H1 (cell line): Measurements from ENCODE around the gene CGN. TPM values are rescaled to one million over a fixed set of nuclear protein-coding genes. Genes with fewer than 3 reads are reported as not detected.

ENCODE experiments used
- CTCF ChIA-PET: fragments of 300-600 bp; sonication (Branson Sonifier 250); formaldehyde crosslinking; loops from one replicate; lab custom pipeline; 2021; ENCODE audit not compliant: partially characterized antibody; lab: Charles Lee
- POLR2A ChIA-PET: fragments of 300-600 bp; sonication (Branson Sonifier 250); formaldehyde crosslinking; loops from one replicate; lab custom pipeline; 2021; ENCODE audit warnings: inconsistent platforms; ENCODE audit not compliant: partially characterized antibody; lab: Charles Lee
- DNase-seq, 2 experiments: peaks; one replicate each; pipeline versions ENCODE4 v3.0.0 to v3.0.0-alpha.2; 2010 to 2022; ENCODE audit warnings: low spot score in 2 of 2, low read depth in 1 of 2, mixed read lengths in 1 of 2
- FAIRE-seq: peaks from 2 replicates; lab custom pipeline; 2011; peaks lifted over from hg19 to GRCh38; lab: Jason Lieb, UNC
- H2AFZ ChIP-seq: 2 replicates; pipeline ENCODE4 v1.8.1; 2012; ENCODE audit warnings: low read length, inconsistent platforms
- H2AK5ac ChIP-seq: 2 replicates; pipeline ENCODE4 v1.6.1; 2013; ENCODE audit warnings: low read depth, low read length
- H2BK120ac ChIP-seq: replicated peaks from 2 replicates; pipeline ENCODE3; 2013; ENCODE audit warnings: low read depth, low read length, inconsistent platforms
- H2BK12ac ChIP-seq: 2 replicates; pipeline ENCODE4 v1.6.1; 2013; ENCODE audit warnings: low read depth, low read length
- H2BK15ac ChIP-seq: 2 replicates; pipeline ENCODE4 v1.6.1; 2013; ENCODE audit warnings: low read length
- H2BK20ac ChIP-seq: 2 replicates; pipeline ENCODE4 v1.6.1; 2013; ENCODE audit warnings: low read length
- H2BK5ac ChIP-seq: 2 replicates; pipeline ENCODE4 v1.6.1; 2013; ENCODE audit warnings: low read depth, low read length
- H3K14ac ChIP-seq: 2 replicates; pipeline ENCODE4 v1.6.1; 2013; ENCODE audit warnings: inconsistent platforms; ENCODE audit not compliant: insufficient read length
- H3K18ac ChIP-seq: 2 replicates; pipeline ENCODE4 v1.6.1; 2013; ENCODE audit warnings: low read length; ENCODE audit errors: extremely low read depth
- H3K23ac ChIP-seq: 2 replicates; pipeline ENCODE4 v1.6.1; 2013; ENCODE audit warnings: inconsistent platforms; ENCODE audit not compliant: insufficient read length
- H3K23me2 ChIP-seq: 2 replicates; pipeline ENCODE4 v1.6.1; 2013; ENCODE audit warnings: low read depth, low read length
- H3K27ac ChIP-seq: 2 replicates; pipeline ENCODE4 v1.6.1; 2011; ENCODE audit warnings: low read depth, low read length, inconsistent platforms
- H3K27me3 ChIP-seq, 4 experiments: replicated peaks in 1 of 4; 1 replicate in 1 of 4; 2 replicates in 3 of 4; pipeline versions ENCODE4 v1.6.1 to v1.8.1; 2011 to 2013; ENCODE audit warnings: low read length in 3 of 4, mild to moderate bottlenecking in 3 of 4, inconsistent platforms in 2 of 4, mixed read lengths in 2 of 4, moderate library complexity in 1 of 4; ENCODE audit not compliant: control insufficient read depth in 3 of 4, insufficient read depth in 3 of 4; ENCODE audit errors: extremely low read depth in 1 of 4
- H3K36me3 ChIP-seq, 4 experiments: 2 replicates each; pipeline versions ENCODE4 v1.6.1 to v1.8.1; 2011 to 2013; ENCODE audit warnings: mild to moderate bottlenecking in 4 of 4, low read length in 3 of 4, moderate library complexity in 2 of 4, control low read depth in 1 of 4, inconsistent platforms in 1 of 4; ENCODE audit not compliant: insufficient read depth in 4 of 4, control insufficient read depth in 2 of 4
- H3K4ac ChIP-seq: replicated peaks from 2 replicates; pipeline ENCODE3; 2013; ENCODE audit warnings: low read length, low read depth, mixed read lengths, inconsistent platforms; ENCODE audit not compliant: insufficient read length
- H3K4me1 ChIP-seq, 4 experiments: replicated peaks in 1 of 4; 1 replicate in 1 of 4; 2 replicates in 3 of 4; pipeline versions ENCODE4 v1.6.1 to v1.8.1; 2011 to 2013; ENCODE audit warnings: low read length in 3 of 4, inconsistent platforms in 2 of 4, mixed read lengths in 1 of 4; ENCODE audit not compliant: insufficient read depth in 4 of 4, control insufficient read depth in 3 of 4
- H3K4me2 ChIP-seq, 2 experiments: 2 replicates each; pipeline versions ENCODE4 v1.6.1 to v1.8.1; 2011 to 2013; ENCODE audit warnings: low read depth in 2 of 2, low read length in 2 of 2, control low read depth in 1 of 2, inconsistent platforms in 1 of 2, mild to moderate bottlenecking in 1 of 2; ENCODE audit not compliant: insufficient read depth in 1 of 2
- H3K4me3 ChIP-seq, 4 experiments: fragments of 200-600, 300-600 bp in 1 of 4; sonication (generic), shearing (Covaris generic), sonication (Bioruptor Twin) in 1 of 4; 2 replicates each; pipeline versions ENCODE4 v1.5.1 to v1.8.1; 2011 to 2016; ENCODE audit warnings: low read length in 4 of 4, low read depth in 3 of 4, control low read depth in 2 of 4, inconsistent platforms in 2 of 4, mild to moderate bottlenecking in 2 of 4, mixed read lengths in 1 of 4, moderate library complexity in 1 of 4; ENCODE audit not compliant: insufficient read depth in 2 of 4; ENCODE audit errors: extremely low read depth in 1 of 4
- H3K56ac ChIP-seq: replicated peaks from 2 replicates; pipeline ENCODE3; 2013; ENCODE audit warnings: low read depth, mild to moderate bottlenecking, mixed read lengths, low read length, inconsistent platforms; ENCODE audit not compliant: insufficient read length
- H3K79me1 ChIP-seq: 2 replicates; pipeline ENCODE4 v1.6.1; 2013; ENCODE audit warnings: low read depth, low read length, control low read depth
- H3K79me2 ChIP-seq, 2 experiments: 2 replicates each; pipeline versions ENCODE4 v1.6.1 to v1.8.1; 2012 to 2013; ENCODE audit warnings: low read length in 2 of 2, mild to moderate bottlenecking in 2 of 2, inconsistent platforms in 1 of 2; ENCODE audit not compliant: insufficient read depth in 2 of 2, control insufficient read depth in 1 of 2
- H3K9ac ChIP-seq, 4 experiments: replicated peaks in 1 of 4; 1 replicate in 1 of 4; 2 replicates in 3 of 4; pipeline versions ENCODE4 v1.6.1 to v1.8.1; 2011 to 2013; ENCODE audit warnings: low read depth in 3 of 4, low read length in 3 of 4, control low read depth in 2 of 4, mild to moderate bottlenecking in 2 of 4, moderate library complexity in 2 of 4, inconsistent platforms in 1 of 4; ENCODE audit errors: extremely low read depth in 1 of 4
- H3K9me3 ChIP-seq, 2 experiments: 2 replicates each; pipeline versions ENCODE4 v1.6.1 to v1.8.1; 2012 to 2013; ENCODE audit warnings: mild to moderate bottlenecking in 2 of 2, moderate library complexity in 2 of 2, control low read depth in 1 of 2, inconsistent platforms in 1 of 2, low read depth in 1 of 2, low read length in 1 of 2, mixed read lengths in 1 of 2; ENCODE audit not compliant: insufficient read depth in 2 of 2
- H4K20me1 ChIP-seq, 2 experiments: replicated peaks in 1 of 2; 2 replicates each; pipeline versions ENCODE3 to v1.8.1; 2011 to 2013; ENCODE audit warnings: inconsistent platforms in 2 of 2, low read length in 2 of 2, mild to moderate bottlenecking in 1 of 2; ENCODE audit not compliant: insufficient read depth in 2 of 2, control insufficient read depth in 1 of 2
- H4K5ac ChIP-seq: 2 replicates; pipeline ENCODE4 v1.6.1; 2013; ENCODE audit warnings: low read length, low read depth, mixed read lengths, inconsistent platforms; ENCODE audit not compliant: insufficient read length
- H4K8ac ChIP-seq: 2 replicates; pipeline ENCODE4 v1.8.0; 2013; ENCODE audit warnings: mild to moderate bottlenecking, moderate library complexity, low read length, inconsistent platforms; ENCODE audit not compliant: insufficient read depth; ENCODE audit errors: extremely low read depth
- H4K91ac ChIP-seq: replicated peaks from 2 replicates; pipeline ENCODE3; 2013; ENCODE audit warnings: low read length, mixed read lengths, inconsistent platforms; ENCODE audit not compliant: insufficient read length
- EGR1 ChIP-seq: IDR thresholded peaks from 2 replicates; pipeline ENCODE4 v1.6.1; 2011; ENCODE audit warnings: low read depth, low read length, borderline replicate concordance
- EP300 ChIP-seq, 2 experiments: IDR thresholded peaks; 1 replicate in 1 of 2; 2 replicates in 1 of 2; pipeline ENCODE4 v1.6.1; 2011 to 2012; ENCODE audit warnings: low read depth in 2 of 2, low read length in 2 of 2, mild to moderate bottlenecking in 2 of 2, borderline replicate concordance in 1 of 2, inconsistent platforms in 1 of 2, moderate library complexity in 1 of 2
- SP1 ChIP-seq: IDR thresholded peaks from 2 replicates; pipeline ENCODE4 v1.6.1; 2011; ENCODE audit warnings: low read depth, low read length
- SP2 ChIP-seq: IDR thresholded peaks from 2 replicates; pipeline ENCODE4 v1.6.1; 2012; ENCODE audit warnings: mild to moderate bottlenecking, low read length, inconsistent platforms
- TAF7 ChIP-seq: optimal IDR thresholded peaks from 2 replicates; pipeline ENCODE3; 2011; ENCODE audit warnings: low read depth, mild to moderate bottlenecking, inconsistent platforms, low read length, moderate library complexity, borderline replicate concordance
- WGBS, 2 experiments: shearing (Covaris generic) in 1 of 2; methylation state at CpG; one replicate each; pipeline versions ENCODE4 v1.1.6 to v1.1.7; 2013 to 2015; ENCODE audit warnings: low lambda C conversion rate in 2 of 2, mixed read lengths in 2 of 2, inconsistent platforms in 1 of 2, low coverage in 1 of 2, missing lambda C conversion rate in 1 of 2; ENCODE audit not compliant: insufficient replicate concordance in 2 of 2, insufficient coverage in 1 of 2, insufficient read length in 1 of 2; ENCODE audit errors: extremely low coverage in 1 of 2, missing lambda C conversion rate in 1 of 2; 5-methylcytosine and 5-hydroxymethylcytosine counted together
- polyA plus RNA-seq, 7 experiments: library from polyadenylated mRNA; depleted of rRNA in 3 of 7; stranded (reverse) in 5 of 7; unstranded in 2 of 7; fragments of >200 nt in 5 of 7; fragments of 200-250 nt in 2 of 7; gene quantifications; 1 replicate in 5 of 7; 2 replicates in 1 of 7; 4 replicates in 1 of 7; pipeline versions ENCODE4 v1.2.1 to v1.2.3, GENCODE V29; 2011 to 2013; ENCODE audit warnings: missing spikeins in 2 of 7, mixed read lengths in 2 of 7
- total RNA-seq: library from RNA; stranded (reverse); fragmentation: NEBNext Ultra II Directional; extraction: Animal tissue kit (Norgen Biotek cat#: 25700); gene quantifications from 2 replicates; pipeline ENCODE4 v1.2.1, GENCODE V29; 2021

The CGN gene
- total and polyA plus RNA-seq, 2 of the 8 experiments (the other 6 are each of a cell fraction or from before 2014, with no cell fraction given), result 15.9 to 52.7 TPM

- ChIA-PET CTCF (interaction anchor here (0.9 to 1.6 kb wide), 6 partner anchors 13 to 190 kb away, joined by 3 to 6 read pairs (median 4); no protein-coding TSS in a partner anchor), POLR2A (interaction anchor here (0.6 to 4.0 kb wide), 7 partner anchors 9 to 1210 kb away, joined by 3 to 46 read pairs (median 3); partner anchors contain the start of gene TUFT1)
- FAIRE-seq (no peak), DNase-seq (no peak)
- no peak overlapping the region for H2BK15ac ChIP-seq
- no peak overlapping the region for H3K18ac ChIP-seq
- no peak overlapping the region for H4K5ac ChIP-seq
- no peak overlapping the region for H4K91ac ChIP-seq
- H2BK20ac ChIP-seq, result no peak overlapping the region
- peaks cover 5 to 14% (median 11%) of the 10 kb centered on the region in 4 experiments for H3K4me1 ChIP-seq
- no peak overlapping the region for H4K8ac ChIP-seq
- no peaks in the 10 kb centered on the region for H4K20me1 ChIP-seq
- no peak overlapping the region; a peak in 1 of 4 replicates for H3K4me2 ChIP-seq
- no peak overlapping the region for H3K4me3 ChIP-seq
- H3K79me1 ChIP-seq, result no peaks in the 10 kb centered on the region; the same call in 1 of the 2 replicates
- no peaks in the 10 kb centered on the region for H3K36me3 ChIP-seq
- no peak overlapping the region for H2AK5ac ChIP-seq
- no peak overlapping the region for H3K14ac ChIP-seq
- no peak overlapping the region for H2BK5ac ChIP-seq
- WGBS, 2 experiments, result 77% methylated on average over 2 of the region's 2 CpGs; no CpG with 5 or more reads in 1 of the 2 experiments
- H3K23me2 ChIP-seq, result no peaks in the 10 kb centered on the region
- TF ChIP-seq SP2 (no peak), TAF7 (no peak), SP1 (no peak), EGR1 (no peak), EP300 (IDR thresholded peaks at IDR 0.05; ENCODE audit: borderline replicate concordance in 1 of 2, low read depth in 2 of 2, low read length in 2 of 2) (no peak)
- H2AFZ ChIP-seq, result no peak overlapping the region
- no peak overlapping the region for H2BK12ac ChIP-seq
- no peak overlapping the region for H2BK120ac ChIP-seq
- H3K9me3 ChIP-seq, result no peaks in the 10 kb centered on the region
- no peak overlapping the region for H3K27ac ChIP-seq
- H3K4ac ChIP-seq, result no peak overlapping the region
- no peak overlapping the region for H3K9ac ChIP-seq
- H3K56ac ChIP-seq, result no peak overlapping the region
- no peak overlapping the region for H3K23ac ChIP-seq
- H3K79me2 ChIP-seq, result peaks cover 0 to 41% of the 10 kb centered on the region in 2 experiments; a peak in 2 of 4 replicates
- no peaks in the 10 kb centered on the region for H3K27me3 ChIP-seq
Measured at GRCh38 chr1:151549199-151549598, 38.0 kb downstream of the CGN start.
